ENCODE results near the gene FAM174B.

DNA sequence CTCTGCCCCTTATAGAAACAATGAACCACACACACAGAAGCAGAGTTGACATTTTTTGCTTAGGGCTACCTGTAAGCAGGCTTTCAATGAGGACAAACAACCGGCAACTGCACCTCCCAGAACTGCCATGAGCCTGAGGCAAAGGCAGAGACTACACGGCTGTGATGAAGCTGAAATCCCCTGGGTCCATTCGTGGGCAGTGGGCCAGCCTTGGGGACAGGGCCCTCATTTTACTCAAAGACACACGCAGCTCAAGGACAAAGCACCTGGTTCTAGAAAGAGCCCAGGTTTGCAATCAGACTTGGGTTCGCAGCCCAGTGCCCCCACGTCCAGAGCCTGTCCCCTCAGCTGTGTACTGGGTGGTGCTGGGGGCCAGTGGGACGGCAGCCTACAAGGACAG, 17.9 kb downstream of the FAM174B start:
- TF ChIP-seq POLR2AphosphoS5 (IDR thresholded peaks at IDR 0.05) (no peak), POLR2A (IDR thresholded peaks at IDR 0.05) (no peak)
